ENCODE measurements around the gene CLSTN2. TPM values are rescaled to one million over a fixed set of nuclear protein-coding genes. Genes with fewer than 3 reads are reported as not detected.

Gene CLSTN2
- total RNA-seq, 4 donors from 2014 or later: 2.7 to 5.0 (median 3.1) TPM

- Histone ChIP-seq H3K9me3 (no peaks in the 10 kb centered on the region), H3K36me3 (no peaks in the 10 kb centered on the region), H3K27me3 (no peaks in the 10 kb centered on the region), H3K4me1 (no peaks in the 10 kb centered on the region), H3K4me3 (no peak overlapping the region), H3K27ac (no peak overlapping the region)
- TF ChIP-seq POLR2A (IDR thresholded peaks at IDR 0.05): no peak
- TF ChIP-seq, protein P1, sequence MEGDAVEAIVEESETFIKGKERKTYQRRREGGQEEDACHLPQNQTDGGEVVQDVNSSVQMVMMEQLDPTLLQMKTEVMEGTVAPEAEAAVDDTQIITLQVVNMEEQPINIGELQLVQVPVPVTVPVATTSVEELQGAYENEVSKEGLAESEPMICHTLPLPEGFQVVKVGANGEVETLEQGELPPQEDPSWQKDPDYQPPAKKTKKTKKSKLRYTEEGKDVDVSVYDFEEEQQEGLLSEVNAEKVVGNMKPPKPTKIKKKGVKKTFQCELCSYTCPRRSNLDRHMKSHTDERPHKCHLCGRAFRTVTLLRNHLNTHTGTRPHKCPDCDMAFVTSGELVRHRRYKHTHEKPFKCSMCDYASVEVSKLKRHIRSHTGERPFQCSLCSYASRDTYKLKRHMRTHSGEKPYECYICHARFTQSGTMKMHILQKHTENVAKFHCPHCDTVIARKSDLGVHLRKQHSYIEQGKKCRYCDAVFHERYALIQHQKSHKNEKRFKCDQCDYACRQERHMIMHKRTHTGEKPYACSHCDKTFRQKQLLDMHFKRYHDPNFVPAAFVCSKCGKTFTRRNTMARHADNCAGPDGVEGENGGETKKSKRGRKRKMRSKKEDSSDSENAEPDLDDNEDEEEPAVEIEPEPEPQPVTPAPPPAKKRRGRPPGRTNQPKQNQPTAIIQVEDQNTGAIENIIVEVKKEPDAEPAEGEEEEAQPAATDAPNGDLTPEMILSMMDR (IDR thresholded peaks at IDR 0.05): no peak
- DNase-seq: no peak
These were observed 80.0 kb downstream of the CLSTN2 start for GRCh38 chr3:140014831-140015495.

DNA sequence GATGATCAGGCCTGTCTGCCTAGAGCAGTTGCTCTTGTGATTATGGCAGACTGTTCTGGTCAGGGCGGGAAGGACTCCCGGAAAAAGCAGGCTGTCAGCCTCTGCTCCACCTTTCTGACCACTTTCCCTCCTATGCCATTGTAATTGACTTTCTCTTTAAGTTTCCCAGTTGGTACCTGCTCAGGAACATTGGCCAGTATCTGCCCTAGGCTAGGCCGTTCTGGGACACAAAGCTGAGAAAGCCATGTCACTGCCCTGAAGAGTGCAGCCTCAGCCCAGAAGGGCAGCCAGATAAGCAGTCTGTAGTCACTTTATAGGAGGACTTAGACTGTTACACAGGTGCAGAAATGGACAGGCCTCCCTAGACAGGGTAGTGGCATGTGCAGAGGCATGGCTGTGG lies 80.8 kb downstream of the CLSTN2 start:
- Histone ChIP-seq H3K9me3 (no peaks in the 10 kb centered on the region), H3K36me3 (no peaks in the 10 kb centered on the region), H3K27ac (no peak overlapping the region), H3K27me3 (no peaks in the 10 kb centered on the region), H3K4me3 (no peak overlapping the region), H3K4me1 (no peaks in the 10 kb centered on the region)
- DNase-seq: no peak
- TF ChIP-seq POLR2A (IDR thresholded peaks at IDR 0.05): no peak
- TF ChIP-seq, protein P1 (IDR thresholded peaks at IDR 0.05): no peak

- H3K36me3 ChIP-seq: no peaks in the 10 kb centered on the region
- no peak overlapping the region for H3K27ac ChIP-seq
- no peak overlapping the region for H3K4me3 ChIP-seq
- no peak for TF ChIP-seq POLR2A (IDR thresholded peaks at IDR 0.05)
- TF ChIP-seq, protein P1 (IDR thresholded peaks at IDR 0.05): no peak
- no peaks in the 10 kb centered on the region for H3K27me3 ChIP-seq
- H3K4me1 ChIP-seq: no peaks in the 10 kb centered on the region
- no peaks in the 10 kb centered on the region for H3K9me3 ChIP-seq
- no peak for DNase-seq
These were observed 83.6 kb downstream of the CLSTN2 start for GRCh38 chr3:140018556-140018955.

DNA sequence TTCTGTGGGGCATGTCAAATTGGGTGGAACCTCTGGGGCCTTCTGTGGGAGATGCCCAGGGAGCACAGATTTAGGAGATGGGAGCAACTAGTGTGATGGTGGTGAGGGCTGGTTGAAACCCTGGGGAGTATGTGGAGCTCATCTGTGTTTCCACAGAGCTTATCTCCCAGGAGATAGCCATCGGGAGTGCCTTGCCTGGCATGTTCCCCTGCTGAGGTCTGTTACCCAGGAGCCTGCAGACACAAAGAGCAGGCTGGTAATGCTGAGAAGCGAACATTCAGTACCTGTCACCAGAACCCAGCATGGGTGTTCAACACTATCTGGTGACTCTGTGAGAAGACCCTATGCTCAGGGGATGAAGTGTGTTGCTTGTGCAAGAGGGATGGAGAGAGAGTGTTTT lies 85.0 kb downstream of the CLSTN2 start:
- Histone ChIP-seq H3K4me1 (no peaks in the 10 kb centered on the region), H3K27me3 (no peaks in the 10 kb centered on the region), H3K4me3 (no peak overlapping the region), H3K36me3 (no peaks in the 10 kb centered on the region), H3K27ac (no peak overlapping the region), H3K9me3 (no peaks in the 10 kb centered on the region)
- TF ChIP-seq, protein P1 (IDR thresholded peaks at IDR 0.05): no peak
- TF ChIP-seq POLR2A (IDR thresholded peaks at IDR 0.05): no peak
- no peak for DNase-seq

- no peaks in the 10 kb centered on the region for H3K27me3 ChIP-seq
- no peaks in the 10 kb centered on the region for H3K36me3 ChIP-seq
- no peak overlapping the region for H3K4me3 ChIP-seq
- H3K4me1 ChIP-seq: no peaks in the 10 kb centered on the region
- H3K9me3 ChIP-seq: no peaks in the 10 kb centered on the region
- no peak for TF ChIP-seq POLR2A (IDR thresholded peaks at IDR 0.05)
- no peak overlapping the region for H3K27ac ChIP-seq
- DNase-seq: no peak
These were observed 85.6 kb downstream of the CLSTN2 start for GRCh38 chr3:140020541-140020940.

DNA sequence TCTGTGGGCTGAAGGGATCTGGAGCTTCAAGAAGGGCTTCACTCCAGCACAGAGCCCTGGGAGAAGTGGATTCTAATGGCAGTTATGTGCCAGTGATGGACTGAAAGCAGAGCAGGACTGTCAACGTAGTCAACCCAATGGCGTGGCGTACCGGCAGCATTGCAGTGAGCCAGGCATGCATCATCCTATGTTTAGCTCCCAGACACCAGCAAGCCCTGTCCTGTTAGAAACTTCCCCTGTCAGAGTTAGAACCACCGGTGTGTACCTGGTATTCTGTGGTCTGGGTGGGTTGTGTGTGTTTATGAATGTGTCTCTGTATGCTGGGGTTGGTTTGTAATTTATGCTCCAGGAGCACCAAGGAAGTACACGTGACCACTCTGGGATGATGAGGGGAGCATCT lies 86.3 kb downstream of the CLSTN2 start:
- H3K27me3 ChIP-seq: no peaks in the 10 kb centered on the region

More for the DNA sequence above, 86.3 kb downstream of the CLSTN2 start:
- Histone ChIP-seq H3K27ac (no peak overlapping the region), H3K9me3 (no peaks in the 10 kb centered on the region), H3K4me1 (no peaks in the 10 kb centered on the region), H3K4me3 (no peak overlapping the region), H3K36me3 (no peaks in the 10 kb centered on the region)
- TF ChIP-seq, protein P1 (IDR thresholded peaks at IDR 0.05): no peak
- no peak for TF ChIP-seq POLR2A (IDR thresholded peaks at IDR 0.05)
- DNase-seq: no peak
